B cell (primary cell): ENCODE data around the gene SHB.

ENCODE experiments used
- CTCF ChIP-seq: fragments of 200-600 bp; IDR thresholded peaks from one replicate; pipeline ENCODE4 v1.8.0; 2022; ENCODE audit warnings: antibody characterized with exemption, mild to moderate bottlenecking
- EZH2 ChIP-seq: IDR thresholded peaks from 2 replicates; pipeline ENCODE4 v1.6.1; 2012; ENCODE audit warnings: borderline replicate concordance, low read depth, mild to moderate bottlenecking, moderate library complexity, low read length; ENCODE audit not compliant: insufficient read depth, poor library complexity, severe bottlenecking

GRCh38 chr9:37986001-37986400 is 83.0 kb downstream of the SHB start:
- TF ChIP-seq CTCF (no peak), EZH2 (no peak)
